ENCODE measurements around the gene ITIH2.

ITIH2 gene

DNA sequence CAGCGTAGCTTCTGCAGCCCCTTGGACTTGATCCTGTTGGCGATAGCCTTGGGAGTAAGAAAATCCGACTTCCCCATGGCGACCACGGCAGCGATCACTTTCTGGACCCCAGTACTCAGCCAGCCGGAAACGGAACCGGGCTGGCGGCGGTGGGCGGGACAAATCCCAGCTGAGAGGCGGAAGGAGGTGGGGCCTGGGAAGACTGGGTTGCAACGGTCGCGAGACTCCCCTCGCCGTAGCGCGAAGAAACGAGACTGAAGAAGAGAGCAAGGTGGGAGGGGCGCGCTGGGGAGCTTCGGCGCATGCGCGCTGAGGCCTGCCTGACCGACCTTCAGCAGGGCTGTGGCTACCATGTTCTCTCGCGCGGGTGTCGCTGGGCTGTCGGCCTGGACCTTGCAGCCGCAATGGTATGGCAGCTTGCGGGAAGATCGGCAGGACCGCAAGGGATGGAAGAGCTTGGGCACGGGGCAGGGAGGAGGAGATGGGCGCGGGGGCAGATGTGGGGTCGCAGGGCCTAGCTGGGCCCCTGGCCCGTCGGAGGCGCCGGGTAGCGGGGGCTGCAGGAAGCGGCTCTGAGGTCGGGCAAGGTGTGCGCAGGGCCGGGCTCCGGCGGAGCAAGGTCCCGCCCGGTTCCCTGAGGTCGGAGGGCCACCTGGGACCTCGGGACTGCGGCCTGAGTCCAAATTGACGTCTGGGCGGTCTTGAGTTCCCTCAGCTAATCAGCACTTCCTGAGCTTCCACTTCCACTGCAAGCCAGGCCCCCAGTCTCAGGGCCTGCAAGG lies 84.9 kb downstream of the ITIH2 start, which contains the start of the genes ATP5F1C and KIN:
TSS of gene ATP5F1C (plus strand) at position 321 of the 782 bp plus-strand sequence. CDS start at position 352, 31 bp downstream.
TSS of gene KIN (minus strand) at position 137 of the 782 bp plus-strand sequence. CDS start at position 77, 60 bp downstream.
- Histone ChIP-seq H3K4me1 (ENCODE audit: control insufficient read depth in 1 of 2, insufficient read depth in 2 of 2, low read length in 2 of 2) (peaks cover 7 to 46% of the 10 kb centered on the region in 2 donors), H3K36me3 (ENCODE audit: control insufficient read depth in 1 of 2, insufficient read depth in 2 of 2, low read length in 2 of 2) (no peaks in the 10 kb centered on the region), H3K27ac (ENCODE audit: low read length) (peak within 1 kb of the TSS; percentile 86), H3K9me3 (ENCODE audit: control insufficient read depth in 1 of 2, low read length in 2 of 2) (no peaks in the 10 kb centered on the region), H3K27me3 (ENCODE audit: low read depth, low read length) (no peaks in the 10 kb centered on the region), H3K4me3 (ENCODE audit: low read depth in 1 of 2, low read length in 2 of 2) (peak within 1 kb of the TSS; percentile 87 to 97)

DNA sequence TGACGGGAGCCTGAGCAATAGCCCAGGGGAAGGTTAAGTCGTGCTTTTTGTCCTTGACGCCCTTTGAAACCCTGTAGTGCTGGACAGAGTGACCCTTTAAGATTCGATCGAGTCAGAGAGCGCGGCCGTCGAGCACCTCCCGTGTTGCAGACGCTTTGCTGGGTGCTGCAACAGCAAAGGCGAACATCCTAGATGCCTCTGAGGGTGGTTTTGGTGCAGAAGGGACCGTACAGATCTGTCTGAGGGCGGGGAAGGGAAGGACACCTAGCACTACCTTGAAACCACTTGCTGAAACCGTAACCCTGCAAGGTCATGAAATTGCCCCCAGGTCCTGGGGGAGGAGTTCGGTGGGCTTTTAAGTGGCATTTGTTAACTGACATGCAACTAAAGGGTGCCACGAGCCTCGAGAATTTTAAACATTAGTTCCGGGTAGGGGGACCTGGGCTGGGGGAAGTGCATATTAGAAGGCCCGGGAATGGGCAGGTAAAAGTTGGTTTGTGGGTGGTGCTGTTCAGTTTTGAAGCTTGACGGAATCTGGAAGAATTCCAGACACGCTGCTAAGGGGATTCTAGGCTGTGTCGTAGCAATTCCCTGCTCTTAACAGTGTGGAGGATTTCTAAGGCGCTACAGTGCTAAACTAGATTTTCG lies 85.6 kb downstream of the ITIH2 start:
- Histone ChIP-seq H3K4me3 (ENCODE audit: low read depth in 1 of 2, low read length in 2 of 2) (peak overlapping the region; percentile 87 to 97), H3K4me1 (ENCODE audit: control insufficient read depth in 1 of 2, insufficient read depth in 2 of 2, low read length in 2 of 2) (peaks cover 7 to 50% of the 10 kb centered on the region in 2 donors), H3K27me3 (ENCODE audit: low read depth, low read length) (no peaks in the 10 kb centered on the region), H3K9me3 (ENCODE audit: control insufficient read depth in 1 of 2, low read length in 2 of 2) (no peaks in the 10 kb centered on the region), H3K27ac (ENCODE audit: low read length) (peak overlapping the region; percentile 86), H3K36me3 (ENCODE audit: control insufficient read depth in 1 of 2, insufficient read depth in 2 of 2, low read length in 2 of 2) (no peaks in the 10 kb centered on the region)

- Histone ChIP-seq H3K4me3 (ENCODE audit: low read depth in 1 of 2, low read length in 2 of 2) (peak overlapping the region; percentile 87 to 97), H3K27ac (ENCODE audit: low read length) (peak overlapping the region; percentile 86), H3K36me3 (ENCODE audit: control insufficient read depth in 1 of 2, insufficient read depth in 2 of 2, low read length in 2 of 2) (no peaks in the 10 kb centered on the region), H3K9me3 (ENCODE audit: control insufficient read depth in 1 of 2, low read length in 2 of 2) (no peaks in the 10 kb centered on the region), H3K4me1 (ENCODE audit: control insufficient read depth in 1 of 2, insufficient read depth in 2 of 2, low read length in 2 of 2) (peaks cover 7 to 52% of the 10 kb centered on the region in 2 donors), H3K27me3 (ENCODE audit: low read depth, low read length) (no peaks in the 10 kb centered on the region)
Measured at GRCh38 chr10:7789390-7789789, 86.3 kb downstream of the ITIH2 start.

- H3K27ac ChIP-seq (ENCODE audit: low read length): no peak overlapping the region
Measured at GRCh38 chr10:7792541-7792940, 89.4 kb downstream of the ITIH2 start.

DNA sequence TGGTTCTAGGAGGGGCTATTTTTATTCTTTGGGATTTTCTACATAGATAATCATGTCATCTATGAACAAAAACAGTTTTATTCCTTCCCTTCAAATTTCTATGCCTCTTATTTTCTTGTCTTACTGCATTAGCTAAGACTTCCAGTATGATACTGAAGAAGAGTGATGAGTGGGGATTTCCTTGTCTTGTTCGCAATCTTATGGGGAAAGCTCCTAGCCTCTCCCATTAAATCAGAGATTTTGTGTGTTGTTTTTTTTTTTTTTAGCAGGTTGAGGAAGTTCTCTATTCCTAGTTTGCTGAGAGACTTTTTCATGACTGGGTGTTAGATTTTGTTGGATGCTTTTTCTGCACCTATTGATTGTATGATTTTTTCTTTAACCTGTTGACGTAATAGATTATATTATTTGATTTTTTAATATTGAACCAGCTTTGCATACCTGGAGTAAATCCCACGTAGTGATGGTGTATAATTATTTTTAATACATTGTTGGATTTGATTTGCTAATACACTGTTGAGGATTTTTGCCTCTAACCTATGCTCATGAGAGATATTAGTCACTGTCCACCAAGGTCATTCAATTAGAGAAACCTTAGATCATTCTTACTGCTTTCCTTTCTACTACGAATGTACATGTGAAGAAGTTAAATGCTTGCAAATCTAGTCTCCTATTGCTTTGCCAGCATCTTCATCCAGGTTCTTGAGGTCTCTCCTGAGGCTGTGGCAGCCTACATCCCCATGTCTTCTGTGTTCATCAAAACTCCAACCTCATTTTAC lies 91.3 kb downstream of the ITIH2 start:
- Histone ChIP-seq H3K9me3 (ENCODE audit: control insufficient read depth in 1 of 2, low read length in 2 of 2) (no peaks in the 10 kb centered on the region), H3K4me3 (ENCODE audit: low read depth in 1 of 2, low read length in 2 of 2) (no peak overlapping the region), H3K27ac (ENCODE audit: low read length) (no peak overlapping the region), H3K36me3 (ENCODE audit: control insufficient read depth in 1 of 2, insufficient read depth in 2 of 2, low read length in 2 of 2) (peaks cover 18 to 28% of the 10 kb centered on the region in 2 donors), H3K4me1 (ENCODE audit: control insufficient read depth in 1 of 2, insufficient read depth in 2 of 2, low read length in 2 of 2) (peaks cover under 1 to 50% of the 10 kb centered on the region in 2 donors), H3K27me3 (ENCODE audit: low read depth, low read length) (no peaks in the 10 kb centered on the region)

More at GRCh38 chr10:7792541-7792940, 89.4 kb downstream of the ITIH2 start:
- Histone ChIP-seq H3K36me3 (ENCODE audit: control insufficient read depth in 1 of 2, insufficient read depth in 2 of 2, low read length in 2 of 2) (peaks cover 8 to 9% of the 10 kb centered on the region in 2 donors), H3K27me3 (ENCODE audit: low read depth, low read length) (no peaks in the 10 kb centered on the region), H3K4me3 (ENCODE audit: low read depth in 1 of 2, low read length in 2 of 2) (no peak overlapping the region), H3K4me1 (ENCODE audit: control insufficient read depth in 1 of 2, insufficient read depth in 2 of 2, low read length in 2 of 2) (peaks cover 7 to 56% of the 10 kb centered on the region in 2 donors), H3K9me3 (ENCODE audit: control insufficient read depth in 1 of 2, low read length in 2 of 2) (no peaks in the 10 kb centered on the region)

- Histone ChIP-seq H3K4me3 (ENCODE audit: low read depth in 1 of 2, low read length in 2 of 2) (no peak overlapping the region), H3K27ac (ENCODE audit: low read length) (no peak overlapping the region), H3K36me3 (ENCODE audit: control insufficient read depth in 1 of 2, insufficient read depth in 2 of 2, low read length in 2 of 2) (peaks cover 24 to 37% of the 10 kb centered on the region in 2 donors), H3K4me1 (ENCODE audit: control insufficient read depth in 1 of 2, insufficient read depth in 2 of 2, low read length in 2 of 2) (peaks cover 0 to 38% of the 10 kb centered on the region in 2 donors), H3K27me3 (ENCODE audit: low read depth, low read length) (no peaks in the 10 kb centered on the region), H3K9me3 (ENCODE audit: control insufficient read depth in 1 of 2, low read length in 2 of 2) (no peaks in the 10 kb centered on the region)
Measured at GRCh38 chr10:7795605-7796004, 92.5 kb downstream of the ITIH2 start.

- no peak overlapping the region for H3K27ac ChIP-seq (ENCODE audit: low read length)
- no peaks in the 10 kb centered on the region for H3K9me3 ChIP-seq (ENCODE audit: control insufficient read depth in 1 of 2, low read length in 2 of 2)
- no peaks in the 10 kb centered on the region for H3K27me3 ChIP-seq (ENCODE audit: low read depth, low read length)
- H3K36me3 ChIP-seq (ENCODE audit: control insufficient read depth in 1 of 2, insufficient read depth in 2 of 2, low read length in 2 of 2): peaks cover 43 to 57% of the 10 kb centered on the region in 2 donors
- H3K4me3 ChIP-seq (ENCODE audit: low read depth in 1 of 2, low read length in 2 of 2): no peak overlapping the region
- H3K4me1 ChIP-seq (ENCODE audit: control insufficient read depth in 1 of 2, insufficient read depth in 2 of 2, low read length in 2 of 2): peaks cover 0 to 27% of the 10 kb centered on the region in 2 donors
Measured at GRCh38 chr10:7797582-7797981, 94.5 kb downstream of the ITIH2 start.
